Sigmoid colon (tissue), 3 donors: ENCODE measurements around the gene KLHL1.

Experiments used
- CTCF ChIP-seq, 4 experiments: fragments of 450-650 bp in 3 of 4; fragments of 200-600 bp in 1 of 4; IDR thresholded peaks; one replicate each; pipeline ENCODE4 v1.5.1; 2016 to 2019; ENCODE audit warnings: antibody characterized with exemption in 4 of 4, mild to moderate bottlenecking in 3 of 4, moderate library complexity in 2 of 4
- POLR2A ChIP-seq, 2 donors: fragments of 450-650 bp; IDR thresholded peaks; one replicate each; pipeline ENCODE4 v1.6.1; 2016; ENCODE audit warnings: antibody characterized with exemption in 2 of 2, mild to moderate bottlenecking in 2 of 2, moderate library complexity in 2 of 2

- no peak for TF ChIP-seq CTCF (IDR thresholded peaks at IDR 0.05)
- no peak for TF ChIP-seq POLR2A (IDR thresholded peaks at IDR 0.05)
Measured at GRCh38 chr13:69720278-69720983, 387.8 kb downstream of the KLHL1 start.
